B cell (primary cell): ENCODE data around the gene SIK3. TPM values are rescaled to one million over a fixed set of nuclear protein-coding genes. Genes with fewer than 3 reads are reported as not detected.

Source experiments
- ATAC-seq: fragments of 200-7000 bp; cut with Tn5 transposase; one replicate; pipeline ENCODE4 v1.10.0; 2021; ENCODE audit warnings: low read depth, mild to moderate bottlenecking, moderate number of reproducible peaks, moderate library complexity
- CTCF ChIA-PET: fragments of 350-600 bp; sonication (Branson Sonifier 250); formaldehyde crosslinking; loops from one replicate; lab custom pipeline; 2021; ENCODE audit warnings: antibody characterized with exemption, inconsistent platforms; lab: Charles Lee
- POLR2A ChIA-PET: fragments of 350-600 bp; sonication (Branson Sonifier 250); formaldehyde crosslinking; loops from one replicate; lab custom pipeline; 2021; ENCODE audit warnings: antibody characterized with exemption; lab: Charles Lee
- DNase-seq: peaks from one replicate; pipeline ENCODE4 v3.0.0; 2013
- H2AFZ ChIP-seq: 2 replicates; pipeline ENCODE4 v1.6.1; 2012; ENCODE audit warnings: mild to moderate bottlenecking, low read depth, low read length; ENCODE audit not compliant: insufficient read depth, poor library complexity, severe bottlenecking
- H3K27ac ChIP-seq, 2 donors: 1 replicate in 1 of 2; 2 replicates in 1 of 2; pipeline ENCODE4 v1.5.1; 2012 to 2013; ENCODE audit warnings: low read length in 2 of 2, mild to moderate bottlenecking in 2 of 2, moderate library complexity in 1 of 2
- H3K27me3 ChIP-seq, 4 experiments: fragments of 200-600 bp in 1 of 4; sonication (generic) in 1 of 4; replicated peaks in 1 of 4; 1 replicate in 2 of 4; 2 replicates in 2 of 4; pipeline versions ENCODE4 v1.6.1 to v1.7.0; 2013 to 2016; ENCODE audit warnings: low read length in 3 of 4, mild to moderate bottlenecking in 2 of 4, mixed read lengths in 1 of 4, moderate library complexity in 1 of 4; ENCODE audit not compliant: insufficient read depth in 4 of 4, control insufficient read depth in 3 of 4; ENCODE audit errors: control extremely low read depth in 1 of 4
- H3K36me3 ChIP-seq, 2 experiments: replicated peaks in 1 of 2; 1 replicate in 1 of 2; 2 replicates in 1 of 2; pipeline versions ENCODE4 v1.6.1 to v1.7.1; 2013; ENCODE audit warnings: low read length in 1 of 2; ENCODE audit not compliant: insufficient read depth in 2 of 2, control insufficient read depth in 1 of 2; ENCODE audit errors: control extremely low read depth in 1 of 2, extremely low read depth in 1 of 2
- H3K4me1 ChIP-seq, 2 donors: fragments of 200-600 bp in 1 of 2; sonication (generic) in 1 of 2; 1 replicate in 1 of 2; 2 replicates in 1 of 2; pipeline versions ENCODE4 v1.5.1 to v1.6.1; 2013 to 2017; ENCODE audit warnings: low read length in 2 of 2; ENCODE audit not compliant: control insufficient read depth in 2 of 2, insufficient read depth in 2 of 2
- H3K4me2 ChIP-seq: replicated peaks from 2 replicates; pipeline ENCODE3; 2012; ENCODE audit warnings: mild to moderate bottlenecking, low read depth, low read length; ENCODE audit not compliant: poor library complexity, severe bottlenecking
- H3K4me3 ChIP-seq, 5 experiments: fragments of 200-600 bp in 1 of 5; sonication (generic) in 1 of 5; 1 replicate in 3 of 5; 2 replicates in 2 of 5; pipeline versions ENCODE4 v1.5.1 to v1.7.0; 2011 to 2016; ENCODE audit warnings: low read length in 4 of 5, mild to moderate bottlenecking in 4 of 5, low read depth in 2 of 5, control low read depth in 1 of 5, moderate library complexity in 1 of 5; ENCODE audit not compliant: insufficient read depth in 1 of 5; ENCODE audit errors: control extremely low read depth in 1 of 5, extremely low read depth in 1 of 5
- H3K79me2 ChIP-seq: fragments of 200-600 bp; sonication (generic); one replicate; pipeline ENCODE4 v1.6.0; 2016; ENCODE audit warnings: low read length; ENCODE audit not compliant: control insufficient read depth, insufficient read depth
- H3K9ac ChIP-seq: fragments of 200-600 bp; sonication (generic); 2 replicates; pipeline ENCODE4 v1.6.1; 2017; ENCODE audit warnings: mild to moderate bottlenecking, low read length, moderate library complexity
- H3K9me3 ChIP-seq, 3 donors: one replicate each; pipeline versions ENCODE4 v1.6.1 to v1.7.1; 2013; ENCODE audit warnings: low read length in 2 of 3; ENCODE audit not compliant: control insufficient read depth in 2 of 3, insufficient read depth in 1 of 3; ENCODE audit errors: control extremely low read depth in 1 of 3
- H4K20me1 ChIP-seq: 2 replicates; pipeline ENCODE4 v1.6.0; 2012; ENCODE audit warnings: mild to moderate bottlenecking, low read length; ENCODE audit not compliant: insufficient read depth, control insufficient read depth, poor library complexity, severe bottlenecking
- H3K27ac Mint-ChIP-seq: one replicate; pipeline ENCODE4 v1.8.0; 2021; ENCODE audit warnings: mixed read lengths
- H3K27me3 Mint-ChIP-seq: one replicate; pipeline ENCODE4 v1.8.0; 2021; ENCODE audit warnings: mixed read lengths
- H3K4me1 Mint-ChIP-seq: one replicate; pipeline ENCODE4 v1.8.0; 2021; ENCODE audit warnings: mixed read lengths
- H3K4me3 Mint-ChIP-seq: one replicate; pipeline ENCODE4 v1.8.0; 2021; ENCODE audit warnings: mixed read lengths
- H3K9me3 Mint-ChIP-seq: one replicate; pipeline ENCODE4 v1.8.0; 2022; ENCODE audit warnings: mixed read lengths; ENCODE audit not compliant: insufficient read depth
- EZH2 ChIP-seq: IDR thresholded peaks from 2 replicates; pipeline ENCODE4 v1.6.1; 2012; ENCODE audit warnings: borderline replicate concordance, low read depth, mild to moderate bottlenecking, moderate library complexity, low read length; ENCODE audit not compliant: insufficient read depth, poor library complexity, severe bottlenecking
- WGBS: methylation state at CpG from one replicate; pipeline ENCODE4 v1.1.5; 2013; ENCODE audit warnings: missing lambda C conversion rate; ENCODE audit not compliant: insufficient coverage; 5-methylcytosine and 5-hydroxymethylcytosine counted together
- intact Hi-C: fragments of 100-400 bp; cut with micrococcal nuclease; formaldehyde crosslinking; loops from one replicate; pipeline ENCODE4 v1.10.0; 2022
- polyA plus RNA-seq: library from polyadenylated mRNA; depleted of rRNA; stranded (reverse); fragments of >200 nt; gene quantifications from 2 replicates; pipeline ENCODE4 v1.2.3, GENCODE V29; 2012
- total RNA-seq, 2 donors: library from RNA; stranded (reverse); fragments of 120-200 nt in 1 of 2; gene quantifications; 1 replicate in 1 of 2; 2 replicates in 1 of 2; pipeline versions ENCODE4 v1.2.3 to v1.2.4, GENCODE V29; 2013 to 2022
- TF ChIP-seq, protein P1 (sequence below): fragments of 200-600 bp; IDR thresholded peaks from one replicate; pipeline ENCODE4 v1.8.0; 2022; ENCODE audit warnings: antibody characterized with exemption, mild to moderate bottlenecking

Gene SIK3
- total and polyA plus RNA-seq, 2 donors (not counting 1 experiment from before 2014, with no cell fraction given), result 36.5 to 180 TPM

DNA sequence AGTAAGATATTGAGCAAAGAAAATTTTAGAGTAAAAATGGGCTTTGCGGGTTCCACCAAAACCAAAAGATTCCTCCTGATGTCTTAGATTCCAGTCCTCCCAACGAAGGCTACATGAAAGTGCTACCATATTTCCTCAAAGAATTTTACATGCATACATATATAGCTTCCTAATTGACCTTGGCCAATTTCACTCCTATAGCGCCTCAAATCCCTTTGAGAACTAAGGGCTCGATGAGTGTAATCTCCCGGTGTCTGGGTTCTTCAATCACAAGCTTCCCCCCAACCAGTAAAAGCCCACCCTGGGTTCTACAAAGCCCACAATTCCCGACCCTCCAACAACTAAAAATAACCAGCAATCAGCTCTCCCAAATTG is 1.2 kb downstream of the SIK3 start:
- 11% methylated on average over 5 of the region's 6 CpGs for WGBS
- Histone ChIP-seq H3K4me1 (peaks cover 55 to 64% of the 10 kb centered on the region in 2 donors), H4K20me1 (peaks cover 24% of the 10 kb centered on the region), H3K4me3 (peak overlapping the region; percentile 66 to 93 (median 78)), H3K9ac (peak overlapping the region; percentile 86), H3K4me2 (peak overlapping the region; percentile 84), H3K9me3 (no peaks in the 10 kb centered on the region), H2AFZ (no peak overlapping the region), H3K36me3 (peaks cover 0 to 1% of the 10 kb centered on the region in 2 experiments), H3K79me2 (peaks cover 85% of the 10 kb centered on the region), H3K27ac (peak overlapping the region; percentile 82 to 92), H3K27me3 (no peaks in the 10 kb centered on the region)
- ChIA-PET POLR2A (interaction anchor here (0.5 to 2.6 kb wide), 4 partner anchors 9 to 914 kb away, joined by 3 to 19 read pairs (median 6); no protein-coding TSS in a partner anchor), CTCF (interaction anchor here (1.0 to 4.5 kb wide), 7 partner anchors 9 to 218 kb away, joined by 3 to 59 read pairs (median 5); no protein-coding TSS in a partner anchor)
- H3K4me3 Mint-ChIP-seq, result peak overlapping the region; percentile 99
- intact Hi-C loops, result loop anchor here (1.0 to 5.0 kb wide), 6 partner anchors 14 to 325 kb away; partner anchors contain the start of genes BUD13, PAFAH1B2, PCSK7 and RNF214
- H3K27ac Mint-ChIP-seq, result peak overlapping the region; percentile 83
- TF ChIP-seq, protein P1, sequence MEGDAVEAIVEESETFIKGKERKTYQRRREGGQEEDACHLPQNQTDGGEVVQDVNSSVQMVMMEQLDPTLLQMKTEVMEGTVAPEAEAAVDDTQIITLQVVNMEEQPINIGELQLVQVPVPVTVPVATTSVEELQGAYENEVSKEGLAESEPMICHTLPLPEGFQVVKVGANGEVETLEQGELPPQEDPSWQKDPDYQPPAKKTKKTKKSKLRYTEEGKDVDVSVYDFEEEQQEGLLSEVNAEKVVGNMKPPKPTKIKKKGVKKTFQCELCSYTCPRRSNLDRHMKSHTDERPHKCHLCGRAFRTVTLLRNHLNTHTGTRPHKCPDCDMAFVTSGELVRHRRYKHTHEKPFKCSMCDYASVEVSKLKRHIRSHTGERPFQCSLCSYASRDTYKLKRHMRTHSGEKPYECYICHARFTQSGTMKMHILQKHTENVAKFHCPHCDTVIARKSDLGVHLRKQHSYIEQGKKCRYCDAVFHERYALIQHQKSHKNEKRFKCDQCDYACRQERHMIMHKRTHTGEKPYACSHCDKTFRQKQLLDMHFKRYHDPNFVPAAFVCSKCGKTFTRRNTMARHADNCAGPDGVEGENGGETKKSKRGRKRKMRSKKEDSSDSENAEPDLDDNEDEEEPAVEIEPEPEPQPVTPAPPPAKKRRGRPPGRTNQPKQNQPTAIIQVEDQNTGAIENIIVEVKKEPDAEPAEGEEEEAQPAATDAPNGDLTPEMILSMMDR, result no peak
- TF ChIP-seq EZH2, result no peak
- H3K4me1 Mint-ChIP-seq, result peaks cover 69% of the 10 kb centered on the region
- peaks cover 3% of the 10 kb centered on the region for H3K9me3 Mint-ChIP-seq
- no peak for DNase-seq
- no peak for ATAC-seq
- no peaks in the 10 kb centered on the region for H3K27me3 Mint-ChIP-seq
